NCI-H1417 treated with DMSO at 0.1 percent for 48 hours (cell line): Measurements from ENCODE around the gene PGS1.

Experiments
- DNase-seq: peaks from one replicate; lab custom pipeline; 2025; lab: John Stamatoyannopoulos, UW

Gene PGS1

DNA sequence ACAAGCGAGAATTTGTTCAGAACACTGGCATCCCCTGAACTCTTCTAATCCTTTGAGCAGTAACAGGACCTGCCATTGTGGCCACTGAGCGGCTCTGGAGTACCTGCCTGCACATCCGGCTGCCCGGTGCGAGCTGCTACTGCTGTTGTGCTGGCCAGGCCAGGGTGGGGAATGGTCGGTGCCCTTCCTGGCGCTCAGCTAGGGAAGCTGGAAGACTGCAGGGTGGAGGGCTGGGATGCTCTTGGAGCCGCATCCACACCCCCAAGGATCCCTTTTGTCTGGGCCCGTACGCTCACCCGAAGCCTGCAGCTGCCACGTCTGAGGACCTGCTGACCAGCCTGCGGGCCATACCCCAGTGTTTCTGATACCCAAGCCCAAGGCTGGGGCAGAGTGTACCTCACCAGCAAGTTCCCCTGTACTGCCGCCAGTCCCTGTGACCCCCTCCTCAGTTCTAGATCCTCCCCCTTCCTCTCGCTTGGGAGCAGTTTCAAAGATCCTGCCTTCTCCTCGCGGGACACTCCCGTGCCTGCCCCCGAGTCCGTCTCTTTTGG is 49.7 kb downstream of the PGS1 start:
- DNase-seq: no peak

- DNase-seq: no peak
Measured at GRCh38 chr17:78428836-78429617, 50.6 kb downstream of the PGS1 start.

GRCh38 chr17:78429618-78429995 is 51.2 kb downstream of the PGS1 start:
- no peak for DNase-seq

DNA sequence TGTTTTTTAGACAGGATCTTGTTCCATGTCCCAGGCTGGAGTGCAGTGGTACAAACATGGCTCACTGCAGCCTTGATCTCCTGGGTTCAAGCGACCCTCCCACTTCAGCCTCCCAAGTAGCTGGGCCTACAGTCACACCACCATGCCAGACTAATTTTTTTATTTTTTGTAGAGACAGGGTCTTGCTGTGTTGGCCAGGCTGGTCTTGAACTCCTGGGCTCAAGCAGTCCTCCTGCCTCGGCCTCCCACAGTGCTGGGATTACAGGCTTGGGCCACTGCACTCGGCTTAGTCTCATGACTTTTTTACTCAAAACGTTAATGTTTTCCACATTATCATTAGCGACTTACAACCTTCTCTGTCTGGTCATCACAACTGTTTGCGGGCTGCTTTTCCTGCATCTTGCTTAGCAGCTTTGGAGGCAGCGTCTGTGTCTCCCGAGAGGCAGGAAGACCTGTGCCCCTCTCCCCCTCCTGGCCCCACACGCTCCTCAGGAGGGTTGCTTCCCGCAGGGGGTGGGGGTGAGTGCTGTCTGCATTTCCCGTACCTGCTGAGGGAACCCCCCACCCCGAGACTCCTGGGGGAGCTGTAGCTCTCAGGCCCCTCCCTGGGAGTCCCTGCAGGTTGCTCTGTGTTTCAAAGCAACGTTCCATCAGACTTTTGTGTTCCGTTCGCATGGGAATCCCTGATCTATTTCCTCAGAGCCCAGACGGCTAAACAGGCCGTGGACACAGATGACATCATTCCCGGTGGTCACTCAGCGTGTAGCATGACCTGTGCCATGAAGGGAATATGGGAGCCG is 52.6 kb downstream of the PGS1 start:
- no peak for DNase-seq

DNA sequence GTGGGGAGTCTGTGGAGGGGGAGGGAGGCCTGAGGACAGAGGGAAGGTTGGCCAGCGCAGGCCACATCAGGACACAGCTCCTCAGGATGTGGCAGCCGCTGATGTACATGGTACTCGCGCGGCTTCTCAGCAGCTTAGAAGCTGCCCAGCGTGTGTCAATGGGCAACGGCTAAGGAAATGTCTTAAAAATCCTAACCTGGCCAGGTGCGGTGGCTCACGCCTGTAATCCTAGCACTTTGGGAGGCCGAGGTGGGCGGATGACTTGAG is 53.2 kb downstream of the PGS1 start:
- no peak for DNase-seq

DNA sequence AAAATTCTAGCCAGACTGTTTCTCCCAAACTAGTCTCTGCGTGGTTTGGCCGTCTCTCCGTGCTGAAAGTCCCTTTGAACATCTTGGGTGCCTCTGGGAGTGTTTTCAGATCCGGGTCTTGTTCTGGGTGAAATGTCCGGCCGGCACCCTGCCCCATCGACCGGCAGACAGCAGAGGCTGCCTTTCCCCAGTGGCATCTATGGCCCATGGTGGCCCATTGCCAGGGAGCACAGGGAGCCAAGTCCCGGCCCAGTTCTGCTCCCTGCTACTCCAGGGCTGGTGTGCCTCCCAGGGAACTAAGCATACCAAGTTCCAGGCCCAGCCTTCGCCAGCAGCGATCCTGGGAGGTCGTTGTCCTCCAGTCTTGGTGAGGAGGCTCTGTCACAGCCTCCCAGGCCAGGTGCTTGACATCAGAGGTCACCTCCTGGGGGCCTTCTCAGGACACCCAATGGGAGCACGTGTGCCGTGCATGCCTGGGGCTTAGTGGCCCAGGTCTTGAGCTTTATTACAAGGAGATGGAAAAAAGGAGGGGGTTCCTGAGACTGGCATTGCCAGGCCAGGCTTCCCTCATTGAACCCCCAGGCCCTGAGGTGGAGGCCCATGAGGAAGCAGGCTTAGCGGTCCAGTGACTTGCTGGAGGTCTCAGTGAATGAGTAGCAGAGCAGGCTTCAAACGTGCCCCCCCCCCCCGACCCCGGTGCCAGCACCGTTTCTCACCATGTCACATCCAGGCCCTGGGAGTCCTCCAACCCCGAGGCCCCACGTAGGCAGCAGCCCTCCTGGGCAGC is 54.0 kb downstream of the PGS1 start:
- DNase-seq: no peak

- DNase-seq: no peak
Measured at GRCh38 chr17:78433013-78433727, 54.7 kb downstream of the PGS1 start.

- no peak for DNase-seq
Measured at GRCh38 chr17:78433780-78434335, 55.4 kb downstream of the PGS1 start.

- no peak for DNase-seq
Measured at GRCh38 chr17:78434455-78435329, 56.2 kb downstream of the PGS1 start.

GRCh38 chr17:78435330-78436005 is 57.0 kb downstream of the PGS1 start:
- DNase-seq: no peak

- DNase-seq: no peak
Measured at GRCh38 chr17:78437508-78438169, 59.2 kb downstream of the PGS1 start.

DNA sequence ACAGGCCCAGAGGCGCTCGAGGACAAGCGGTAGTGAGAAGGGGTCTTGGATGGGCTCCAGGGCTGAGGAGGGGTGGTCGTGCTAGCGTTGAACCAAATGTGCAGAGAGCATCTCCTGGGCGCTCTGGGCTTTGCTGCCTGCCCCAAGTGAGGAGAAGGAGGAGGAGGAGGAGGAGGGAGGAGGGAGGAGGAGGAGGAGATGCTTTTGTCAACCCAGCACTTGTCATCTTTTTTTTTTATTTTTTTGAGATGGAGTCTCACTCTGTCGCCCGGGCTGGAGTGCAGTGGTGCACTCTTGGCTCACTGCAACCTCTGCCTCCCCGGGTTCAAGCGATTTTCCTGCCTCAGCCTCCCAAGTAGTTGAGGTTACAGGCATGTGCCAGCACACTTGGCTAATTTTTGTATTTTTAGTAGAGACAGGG is 59.8 kb downstream of the PGS1 start:
- DNase-seq: no peak

- DNase-seq: no peak
Measured at GRCh38 chr17:78438694-78439325, 60.4 kb downstream of the PGS1 start.

DNA sequence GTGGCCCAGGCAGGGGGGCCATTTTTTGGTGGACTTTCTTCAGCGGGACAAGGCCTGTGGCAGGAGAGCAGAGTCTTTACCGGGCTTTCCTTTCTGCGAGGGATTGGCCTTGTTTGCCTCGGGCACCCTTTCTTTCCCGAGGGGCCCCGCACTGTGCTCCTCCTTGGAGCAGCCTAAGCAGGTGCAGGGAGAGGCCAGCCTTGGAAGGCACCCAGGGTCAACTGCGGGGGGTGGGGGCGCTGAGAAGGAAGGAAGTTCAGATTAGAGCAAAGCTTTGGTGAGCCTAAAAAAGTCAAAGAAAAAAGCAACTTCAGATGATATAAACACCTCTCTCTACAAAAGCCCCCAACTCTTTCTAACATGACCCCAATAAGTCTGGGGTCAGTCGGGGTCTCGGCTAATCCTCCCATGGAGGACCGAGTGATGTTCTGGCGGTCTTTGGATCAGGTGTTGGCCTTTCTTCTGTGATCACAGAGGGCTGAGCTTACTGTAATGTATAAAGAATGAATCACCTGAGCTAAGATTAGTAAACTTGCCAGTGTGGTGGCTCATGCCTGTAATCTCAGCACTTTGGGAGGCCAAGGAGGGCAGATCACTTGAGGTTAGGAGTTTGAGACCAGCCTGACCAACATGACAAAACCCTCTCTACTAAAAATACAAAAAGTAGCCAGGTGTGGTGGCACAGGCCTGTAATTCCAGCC is 63.0 kb downstream of the PGS1 start:
- no peak for DNase-seq

DNA sequence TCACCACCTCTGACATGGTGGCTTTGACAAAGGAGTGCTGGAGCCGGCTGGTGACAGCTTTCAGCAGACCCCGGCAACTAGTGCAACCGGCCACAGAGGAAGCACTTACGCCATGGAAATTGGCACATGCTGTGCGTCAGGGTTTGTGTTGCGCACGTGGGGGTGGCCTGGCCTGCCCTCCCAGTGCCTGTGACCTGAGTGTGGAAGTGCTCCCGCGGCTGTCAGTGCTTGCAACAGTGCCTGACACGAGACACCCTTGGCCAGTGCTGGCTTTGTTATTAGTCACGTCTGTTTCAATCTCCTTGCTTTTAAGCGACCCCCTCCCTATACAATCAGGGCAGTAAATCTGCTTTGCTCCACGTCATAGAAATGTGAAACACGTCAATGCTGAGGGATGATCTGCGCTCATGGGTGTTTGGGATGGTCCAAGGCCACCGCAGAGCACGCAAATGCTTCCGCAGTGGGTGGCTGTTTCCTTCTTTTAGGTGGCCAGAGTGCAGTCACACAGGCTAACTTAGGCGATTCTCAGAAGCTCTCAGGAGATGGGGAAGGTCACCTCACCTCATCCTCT is 64.3 kb downstream of the PGS1 start:
- no peak for DNase-seq

DNA sequence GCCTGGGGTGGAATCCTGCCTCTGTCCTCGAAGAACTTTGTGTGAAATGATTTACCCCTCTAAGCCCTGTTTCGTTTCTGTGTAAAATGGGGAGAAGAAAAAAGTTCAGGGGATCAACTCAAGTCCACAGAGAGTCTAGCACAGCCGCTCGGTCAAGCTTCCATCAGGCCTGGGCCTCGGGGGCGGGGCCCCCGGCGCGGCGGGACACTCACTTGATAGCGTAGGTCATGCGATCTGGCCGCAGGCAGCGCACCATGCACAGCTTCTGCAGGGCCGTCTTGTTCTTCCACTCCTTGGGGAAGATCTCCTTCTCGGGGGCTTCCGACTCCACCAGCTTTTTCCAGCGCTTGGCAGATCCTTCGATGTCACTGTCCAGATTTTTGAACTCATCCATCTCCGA is 65.9 kb downstream of the PGS1 start:
- no peak for DNase-seq

GRCh38 chr17:78446833-78447232 is 68.4 kb downstream of the PGS1 start:
- DNase-seq: no peak
